GM12878 (cell line): ENCODE measurements around the gene PVRIG. TPM values are rescaled to one million over a fixed set of nuclear protein-coding genes. Genes with fewer than 3 reads are reported as not detected.
A peak's percentile ranks its signal among the peaks of the same experiment; 100 is the strongest.

Experiments
- CBX5 ChIP-seq: sonication (generic); IDR thresholded peaks from 2 replicates; pipeline ENCODE4 v1.6.1; 2016; ENCODE audit warnings: low read depth, moderate library complexity, mild to moderate bottlenecking, inconsistent platforms
- GABPA ChIP-seq: IDR thresholded peaks from 2 replicates; pipeline ENCODE4 v1.6.1; 2014; ENCODE audit warnings: antibody characterized with exemption, low read depth, mild to moderate bottlenecking, inconsistent platforms
- IKZF2 ChIP-seq, 2 experiments: fragments of 450-650 bp; IDR thresholded peaks; 2 replicates each; pipeline ENCODE4 v1.6.1; 2017; ENCODE audit warnings: mild to moderate bottlenecking in 2 of 2, moderate library complexity in 2 of 2
- MEF2B ChIP-seq: fragments of 450-650 bp; IDR thresholded peaks from 2 replicates; pipeline ENCODE4 v1.6.1; 2018; ENCODE audit warnings: mild to moderate bottlenecking, moderate library complexity; ENCODE audit not compliant: partially characterized antibody, poor library complexity, severe bottlenecking
- NFXL1 ChIP-seq: fragments of 450-650 bp; IDR thresholded peaks from 2 replicates; pipeline ENCODE4 v1.6.1; 2017; ENCODE audit warnings: antibody characterized with exemption, mild to moderate bottlenecking, borderline replicate concordance
- NR2C2 ChIP-seq: IDR thresholded peaks from 2 replicates; pipeline ENCODE4 v1.6.1; 2011; ENCODE audit warnings: borderline replicate concordance, low read depth; ENCODE audit not compliant: control insufficient read depth, insufficient read length
- RAD21 ChIP-seq: IDR thresholded peaks from 2 replicates; pipeline ENCODE4 v1.6.1; 2011; ENCODE audit warnings: mild to moderate bottlenecking, low read depth, low read length, moderate library complexity; ENCODE audit not compliant: insufficient read depth
- RB1 ChIP-seq: fragments of 450-650 bp; formaldehyde crosslinking; IDR thresholded peaks from 2 replicates; pipeline ENCODE4 v1.6.1; 2017; ENCODE audit warnings: mild to moderate bottlenecking, borderline replicate concordance
- RBBP5 ChIP-seq: fragments of 200-600 bp; sonication (generic); conservative IDR thresholded peaks from 2 replicates; pipeline ENCODE4 v1.6.1; 2016
- RELA ChIP-seq: fragments of 450-650 bp; IDR thresholded peaks from 2 replicates; pipeline ENCODE4 v1.8.0; 2014; ENCODE audit warnings: borderline replicate concordance; ENCODE audit not compliant: partially characterized antibody
- SIX5 ChIP-seq: IDR thresholded peaks from 2 replicates; pipeline ENCODE4 v1.6.1; 2011; ENCODE audit warnings: mild to moderate bottlenecking, low read depth, low read length, moderate library complexity; ENCODE audit not compliant: severe bottlenecking
- SMAD5 ChIP-seq: IDR thresholded peaks from 2 replicates; pipeline ENCODE4 v1.6.1; 2016; ENCODE audit warnings: antibody characterized with exemption, low read depth
- TCF3 ChIP-seq: IDR thresholded peaks from 2 replicates; pipeline ENCODE4 v1.6.1; 2012; ENCODE audit warnings: low read depth, mild to moderate bottlenecking, low read length, borderline replicate concordance; ENCODE audit not compliant: insufficient read depth
- WRNIP1 ChIP-seq: IDR thresholded peaks from 2 replicates; pipeline ENCODE4 v1.6.1; 2011; ENCODE audit warnings: low read depth, low read length, improper control_type of control experiment, borderline replicate concordance
- ZNF622 ChIP-seq: fragments of 450-650 bp; IDR thresholded peaks from 2 replicates; pipeline ENCODE4 v1.6.1; 2017; ENCODE audit warnings: mild to moderate bottlenecking, inconsistent platforms
- polyA plus RNA-seq, 11 experiments: library from polyadenylated mRNA; depleted of rRNA in 4 of 11; unstranded in 6 of 11; stranded (reverse) in 5 of 11; fragments of >200 nt; fragmentation: Nextera tagmentation in 4 of 11; fragmentation: Illumina TruSeq in 1 of 11; extraction: Ambion mirVana in 4 of 11; extraction: Trizol in 1 of 11; gene quantifications; 1 replicate in 1 of 11; 2 replicates in 10 of 11; pipeline versions ENCODE4 v1.2.1 to v1.2.3, GENCODE V29; 2011 to 2016; ENCODE audit warnings: inconsistent platforms in 2 of 11, missing spikeins in 2 of 11, low read depth in 1 of 11
- total RNA-seq, 4 experiments: library from RNA; depleted of rRNA in 3 of 4; stranded (reverse); fragments of >200 nt in 3 of 4; fragmentation: Illumina TruSeq in 1 of 4; extraction: Trizol in 1 of 4; gene quantifications; 2 replicates each; pipeline versions ENCODE4 v1.2.1 to v1.2.3, GENCODE V29; 2013 to 2021
- TF ChIP-seq, protein P1 (sequence below): fragments of 450-650 bp; IDR thresholded peaks from 2 replicates; pipeline ENCODE4 v1.6.1; 2017; ENCODE audit warnings: mild to moderate bottlenecking, moderate library complexity
- TF ChIP-seq, protein P2 (sequence below): fragments of 450-650 bp; IDR thresholded peaks from 2 replicates; pipeline ENCODE4 v1.6.1; 2014; ENCODE audit warnings: mild to moderate bottlenecking
- TF ChIP-seq, protein P3 (sequence below): fragments of 450-650 bp; formaldehyde crosslinking; IDR thresholded peaks from 2 replicates; pipeline ENCODE4 v1.4.0; 2022; ENCODE audit warnings: mild to moderate bottlenecking, moderate library complexity

The PVRIG gene
- total and polyA plus RNA-seq, 10 of the 15 experiments (the other 5 are each of a cell fraction or from before 2014, with no cell fraction given), result 1.3 to 44.0 (median 17.9) TPM

DNA sequence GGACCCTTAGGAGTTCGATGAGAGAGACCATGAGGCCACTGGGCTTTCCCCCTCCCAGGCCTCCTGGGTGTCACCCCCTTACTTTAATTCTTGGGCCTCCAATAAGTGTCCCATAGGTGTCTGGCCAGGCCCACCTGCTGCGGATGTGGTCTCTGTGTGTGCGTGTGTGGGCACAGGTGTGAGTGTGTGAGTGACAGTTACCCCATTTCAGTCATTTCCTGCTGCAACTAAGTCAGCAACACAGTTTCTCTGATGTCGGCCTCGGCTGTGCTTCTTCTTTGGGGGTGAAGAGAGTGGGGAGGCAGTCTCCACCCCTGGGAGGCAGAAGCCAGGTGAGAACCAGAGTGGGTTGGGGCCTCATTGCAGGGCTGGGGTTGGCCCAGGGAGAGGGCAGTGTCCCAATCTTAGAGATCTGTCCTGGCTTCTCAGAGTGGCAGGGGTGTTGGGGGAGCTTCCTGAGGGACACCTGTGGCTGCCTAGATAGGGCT is 1.5 kb downstream of the PVRIG start (continued):
- TF ChIP-seq RELA (no peak), CBX5 (no peak), GABPA (peak; percentile 81), WRNIP1 (no peak), SIX5 (no peak), RBBP5 (no peak), NFXL1 (no peak), SMAD5 (no peak; the same call in 1 of the 2 replicates), TCF3 (peak; percentile 100), NR2C2 (no peak), RB1 (no peak), RAD21 (no peak), IKZF2 (IDR thresholded peaks at IDR 0.05) (peak; percentile 76 to 80), ZNF622 (no peak), MEF2B (peak; percentile 82)
- TF ChIP-seq, protein P1, sequence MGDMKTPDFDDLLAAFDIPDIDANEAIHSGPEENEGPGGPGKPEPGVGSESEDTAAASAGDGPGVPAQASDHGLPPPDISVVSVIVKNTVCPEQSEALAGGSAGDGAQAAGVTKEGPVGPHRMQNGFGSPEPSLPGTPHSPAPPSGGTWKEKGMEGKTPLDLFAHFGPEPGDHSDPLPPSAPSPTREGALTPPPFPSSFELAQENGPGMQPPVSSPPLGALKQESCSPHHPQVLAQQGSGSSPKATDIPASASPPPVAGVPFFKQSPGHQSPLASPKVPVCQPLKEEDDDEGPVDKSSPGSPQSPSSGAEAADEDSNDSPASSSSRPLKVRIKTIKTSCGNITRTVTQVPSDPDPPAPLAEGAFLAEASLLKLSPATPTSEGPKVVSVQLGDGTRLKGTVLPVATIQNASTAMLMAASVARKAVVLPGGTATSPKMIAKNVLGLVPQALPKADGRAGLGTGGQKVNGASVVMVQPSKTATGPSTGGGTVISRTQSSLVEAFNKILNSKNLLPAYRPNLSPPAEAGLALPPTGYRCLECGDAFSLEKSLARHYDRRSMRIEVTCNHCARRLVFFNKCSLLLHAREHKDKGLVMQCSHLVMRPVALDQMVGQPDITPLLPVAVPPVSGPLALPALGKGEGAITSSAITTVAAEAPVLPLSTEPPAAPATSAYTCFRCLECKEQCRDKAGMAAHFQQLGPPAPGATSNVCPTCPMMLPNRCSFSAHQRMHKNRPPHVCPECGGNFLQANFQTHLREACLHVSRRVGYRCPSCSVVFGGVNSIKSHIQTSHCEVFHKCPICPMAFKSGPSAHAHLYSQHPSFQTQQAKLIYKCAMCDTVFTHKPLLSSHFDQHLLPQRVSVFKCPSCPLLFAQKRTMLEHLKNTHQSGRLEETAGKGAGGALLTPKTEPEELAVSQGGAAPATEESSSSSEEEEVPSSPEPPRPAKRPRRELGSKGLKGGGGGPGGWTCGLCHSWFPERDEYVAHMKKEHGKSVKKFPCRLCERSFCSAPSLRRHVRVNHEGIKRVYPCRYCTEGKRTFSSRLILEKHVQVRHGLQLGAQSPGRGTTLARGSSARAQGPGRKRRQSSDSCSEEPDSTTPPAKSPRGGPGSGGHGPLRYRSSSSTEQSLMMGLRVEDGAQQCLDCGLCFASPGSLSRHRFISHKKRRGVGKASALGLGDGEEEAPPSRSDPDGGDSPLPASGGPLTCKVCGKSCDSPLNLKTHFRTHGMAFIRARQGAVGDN, result peak; percentile 81
- TF ChIP-seq, protein P2, sequence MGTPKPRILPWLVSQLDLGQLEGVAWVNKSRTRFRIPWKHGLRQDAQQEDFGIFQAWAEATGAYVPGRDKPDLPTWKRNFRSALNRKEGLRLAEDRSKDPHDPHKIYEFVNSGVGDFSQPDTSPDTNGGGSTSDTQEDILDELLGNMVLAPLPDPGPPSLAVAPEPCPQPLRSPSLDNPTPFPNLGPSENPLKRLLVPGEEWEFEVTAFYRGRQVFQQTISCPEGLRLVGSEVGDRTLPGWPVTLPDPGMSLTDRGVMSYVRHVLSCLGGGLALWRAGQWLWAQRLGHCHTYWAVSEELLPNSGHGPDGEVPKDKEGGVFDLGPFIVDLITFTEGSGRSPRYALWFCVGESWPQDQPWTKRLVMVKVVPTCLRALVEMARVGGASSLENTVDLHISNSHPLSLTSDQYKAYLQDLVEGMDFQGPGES, result no peak
- TF ChIP-seq, protein P3, sequence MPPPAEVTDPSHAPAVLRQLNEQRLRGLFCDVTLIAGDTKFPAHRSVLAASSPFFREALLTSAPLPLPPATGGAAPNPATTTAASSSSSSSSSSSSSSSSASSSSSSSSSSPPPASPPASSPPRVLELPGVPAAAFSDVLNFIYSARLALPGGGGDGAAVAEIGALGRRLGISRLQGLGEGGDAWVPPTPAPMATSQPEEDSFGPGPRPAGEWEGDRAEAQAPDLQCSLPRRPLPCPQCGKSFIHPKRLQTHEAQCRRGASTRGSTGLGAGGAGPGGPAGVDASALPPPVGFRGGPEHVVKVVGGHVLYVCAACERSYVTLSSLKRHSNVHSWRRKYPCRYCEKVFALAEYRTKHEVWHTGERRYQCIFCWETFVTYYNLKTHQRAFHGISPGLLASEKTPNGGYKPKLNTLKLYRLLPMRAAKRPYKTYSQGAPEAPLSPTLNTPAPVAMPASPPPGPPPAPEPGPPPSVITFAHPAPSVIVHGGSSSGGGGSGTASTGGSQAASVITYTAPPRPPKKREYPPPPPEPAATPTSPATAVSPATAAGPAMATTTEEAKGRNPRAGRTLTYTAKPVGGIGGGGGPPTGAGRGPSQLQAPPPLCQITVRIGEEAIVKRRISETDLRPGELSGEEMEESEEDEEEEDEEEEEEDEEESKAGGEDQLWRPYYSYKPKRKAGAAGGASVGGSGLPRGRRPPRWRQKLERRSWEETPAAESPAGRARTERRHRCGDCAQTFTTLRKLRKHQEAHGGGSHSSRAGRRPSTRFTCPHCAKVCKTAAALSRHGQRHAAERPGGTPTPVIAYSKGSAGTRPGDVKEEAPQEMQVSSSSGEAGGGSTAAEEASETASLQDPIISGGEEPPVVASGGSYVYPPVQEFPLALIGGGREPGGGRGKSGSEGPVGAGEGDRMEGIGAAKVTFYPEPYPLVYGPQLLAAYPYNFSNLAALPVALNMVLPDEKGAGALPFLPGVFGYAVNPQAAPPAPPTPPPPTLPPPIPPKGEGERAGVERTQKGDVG (CRISPR knock-in tag), result no peak
